Gastrocnemius medialis (tissue), 4 donors: ENCODE data around the gene MLANA.

Experiments
- CTCF ChIP-seq, 5 experiments: fragments of 450-650 bp in 3 of 5; fragments of 200-600 bp in 2 of 5; sonication (generic) in 2 of 5; IDR thresholded peaks in 4 of 5; conservative IDR thresholded peaks in 1 of 5; 1 replicate in 4 of 5; 2 replicates in 1 of 5; pipeline ENCODE4 v1.5.1; 2016 to 2019; ENCODE audit warnings: antibody characterized with exemption in 5 of 5, mild to moderate bottlenecking in 3 of 5, moderate library complexity in 3 of 5
- POLR2A ChIP-seq, 2 donors: fragments of 450-650 bp; IDR thresholded peaks; one replicate each; pipeline ENCODE4 v1.6.1; 2017; ENCODE audit warnings: antibody characterized with exemption in 2 of 2, mild to moderate bottlenecking in 2 of 2, moderate library complexity in 2 of 2

- TF ChIP-seq POLR2A (IDR thresholded peaks at IDR 0.05) (no peak), CTCF (IDR thresholded peaks at IDR 0.05 in 4 of 5, conservative IDR thresholded peaks at IDR 0.05 in 1 of 5) (no peak)
These were observed 27.5 kb upstream of the MLANA start for GRCh38 chr9:5863092-5863746.
